ENCODE results near the gene TRIM21.
"Not testable (repeated sequence)": the region's sequence is repeated elsewhere in the genome, so short reads cannot be mapped to it uniquely, and the experiment has no call there.

The TRIM21 gene

DNA sequence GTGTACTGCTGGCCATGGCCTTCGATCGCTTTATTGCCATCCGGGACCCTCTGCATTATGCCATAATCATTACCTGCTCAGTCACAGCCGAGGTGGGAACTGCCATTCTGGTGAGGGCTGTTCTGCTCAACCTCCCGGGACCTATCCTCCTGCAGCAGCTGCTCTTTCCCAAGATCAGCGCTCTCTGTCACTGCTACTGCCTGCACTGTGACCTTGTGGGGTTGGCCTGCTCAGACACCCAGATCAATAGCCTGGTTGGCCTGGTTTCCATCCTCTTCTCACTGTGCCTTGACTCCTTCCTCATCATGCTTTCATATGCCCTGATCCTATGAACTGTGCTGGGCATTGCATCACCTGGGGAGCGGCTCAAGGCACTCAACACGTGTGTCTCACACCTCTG lies 24.9 kb upstream of the TRIM21 start:
- H3K27ac ChIP-seq (ENCODE audit: poor library complexity, severe bottlenecking): no peak overlapping the region
- no peaks in the 10 kb centered on the region for H3K36me3 ChIP-seq (ENCODE audit: low read depth)
- no peak for ATAC-seq (ENCODE audit: low read depth)
- H3K27me3 ChIP-seq (ENCODE audit: insufficient read depth, poor library complexity, severe bottlenecking): no peaks in the 10 kb centered on the region
- DNase-seq (ENCODE audit: low spot score): no peak
- H3K4me1 ChIP-seq (ENCODE audit: insufficient read depth, poor library complexity, severe bottlenecking): no peaks in the 10 kb centered on the region
- TF ChIP-seq, protein P1, sequence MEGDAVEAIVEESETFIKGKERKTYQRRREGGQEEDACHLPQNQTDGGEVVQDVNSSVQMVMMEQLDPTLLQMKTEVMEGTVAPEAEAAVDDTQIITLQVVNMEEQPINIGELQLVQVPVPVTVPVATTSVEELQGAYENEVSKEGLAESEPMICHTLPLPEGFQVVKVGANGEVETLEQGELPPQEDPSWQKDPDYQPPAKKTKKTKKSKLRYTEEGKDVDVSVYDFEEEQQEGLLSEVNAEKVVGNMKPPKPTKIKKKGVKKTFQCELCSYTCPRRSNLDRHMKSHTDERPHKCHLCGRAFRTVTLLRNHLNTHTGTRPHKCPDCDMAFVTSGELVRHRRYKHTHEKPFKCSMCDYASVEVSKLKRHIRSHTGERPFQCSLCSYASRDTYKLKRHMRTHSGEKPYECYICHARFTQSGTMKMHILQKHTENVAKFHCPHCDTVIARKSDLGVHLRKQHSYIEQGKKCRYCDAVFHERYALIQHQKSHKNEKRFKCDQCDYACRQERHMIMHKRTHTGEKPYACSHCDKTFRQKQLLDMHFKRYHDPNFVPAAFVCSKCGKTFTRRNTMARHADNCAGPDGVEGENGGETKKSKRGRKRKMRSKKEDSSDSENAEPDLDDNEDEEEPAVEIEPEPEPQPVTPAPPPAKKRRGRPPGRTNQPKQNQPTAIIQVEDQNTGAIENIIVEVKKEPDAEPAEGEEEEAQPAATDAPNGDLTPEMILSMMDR (IDR thresholded peaks at IDR 0.05; ENCODE audit: poor library complexity, severe bottlenecking): no peak
- no peak overlapping the region for H3K4me3 ChIP-seq (ENCODE audit: severe bottlenecking)
- H3K9me3 ChIP-seq (ENCODE audit: severe bottlenecking): no peaks in the 10 kb centered on the region

DNA sequence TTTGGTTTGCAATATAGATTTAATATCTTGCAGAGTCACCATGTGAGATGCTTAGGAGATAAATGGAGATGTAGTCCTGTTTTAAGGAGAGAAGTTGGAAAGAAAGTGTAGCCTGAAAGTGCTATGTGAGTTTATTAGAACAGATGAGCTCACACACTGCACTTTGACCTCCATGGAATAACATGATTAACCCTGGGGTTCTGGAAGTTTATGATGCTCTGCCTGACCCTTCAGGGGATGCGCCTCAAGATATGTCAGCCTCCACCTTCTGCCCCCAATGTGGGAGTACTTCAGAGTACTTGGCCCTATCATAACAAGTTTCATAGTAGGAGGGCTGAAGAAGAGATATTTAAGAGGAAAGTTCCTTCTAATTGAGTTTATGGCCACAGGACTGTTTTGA lies 23.3 kb upstream of the TRIM21 start:
- no peak overlapping the region for H3K4me3 ChIP-seq (ENCODE audit: severe bottlenecking)
- no peaks in the 10 kb centered on the region for H3K27me3 ChIP-seq (ENCODE audit: insufficient read depth, poor library complexity, severe bottlenecking)
- TF ChIP-seq, protein P1 (IDR thresholded peaks at IDR 0.05; ENCODE audit: poor library complexity, severe bottlenecking): no peak
- no peak for DNase-seq (ENCODE audit: low spot score)
- ATAC-seq (ENCODE audit: low read depth): no peak
- no peaks in the 10 kb centered on the region for H3K4me1 ChIP-seq (ENCODE audit: insufficient read depth, poor library complexity, severe bottlenecking)
- H3K9me3 ChIP-seq (ENCODE audit: severe bottlenecking): no peaks in the 10 kb centered on the region
- H3K36me3 ChIP-seq (ENCODE audit: low read depth): no peaks in the 10 kb centered on the region
- H3K27ac ChIP-seq (ENCODE audit: poor library complexity, severe bottlenecking): no peak overlapping the region

DNA sequence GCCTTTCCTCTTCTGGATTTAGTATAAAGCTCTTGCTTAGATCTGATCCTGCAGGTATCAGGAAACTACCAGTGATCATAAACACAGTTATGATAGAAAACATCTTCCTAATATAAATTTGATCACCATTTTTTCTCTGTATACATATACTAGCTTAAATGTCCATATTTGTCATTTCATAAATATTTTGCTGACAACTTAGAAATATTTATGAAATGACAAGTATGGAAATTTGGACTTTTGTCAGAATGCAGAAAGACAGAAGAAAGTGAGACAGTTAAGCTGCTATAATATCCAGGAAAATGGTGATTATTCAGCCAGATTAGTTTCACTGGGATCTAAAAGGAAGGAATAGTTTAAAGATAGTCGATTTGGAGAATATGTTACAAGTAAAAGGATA lies 22.8 kb upstream of the TRIM21 start:
- H3K27me3 ChIP-seq (ENCODE audit: insufficient read depth, poor library complexity, severe bottlenecking): no peaks in the 10 kb centered on the region
- no peaks in the 10 kb centered on the region for H3K36me3 ChIP-seq (ENCODE audit: low read depth)
- no peak overlapping the region for H3K4me3 ChIP-seq (ENCODE audit: severe bottlenecking)
- DNase-seq (ENCODE audit: low spot score): no peak
- no peaks in the 10 kb centered on the region for H3K4me1 ChIP-seq (ENCODE audit: insufficient read depth, poor library complexity, severe bottlenecking)
- H3K9me3 ChIP-seq (ENCODE audit: severe bottlenecking): no peaks in the 10 kb centered on the region
- H3K27ac ChIP-seq (ENCODE audit: poor library complexity, severe bottlenecking): no peak overlapping the region
- TF ChIP-seq, protein P1 (IDR thresholded peaks at IDR 0.05; ENCODE audit: poor library complexity, severe bottlenecking): no peak
- ATAC-seq (ENCODE audit: low read depth): no peak

DNA sequence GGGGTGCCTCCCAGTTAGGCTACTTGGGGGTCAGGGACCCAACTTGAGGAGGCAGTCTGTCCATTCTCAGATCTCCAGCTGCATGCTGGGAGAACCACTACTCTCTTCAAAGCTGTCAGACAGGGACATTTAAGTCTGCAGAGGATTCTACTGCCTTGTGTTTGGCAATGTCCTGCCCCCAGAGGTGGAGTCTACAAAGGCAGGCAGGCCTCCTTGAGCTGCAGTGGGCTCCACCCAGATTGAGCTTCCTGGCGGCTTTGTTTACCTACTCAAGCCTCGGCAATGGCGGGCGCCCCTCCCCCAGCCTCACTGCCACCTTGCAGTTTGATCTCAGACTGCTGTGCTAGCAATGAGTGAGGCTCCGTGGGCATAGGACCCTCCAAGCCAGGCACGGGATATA lies 12.7 kb upstream of the TRIM21 start:
- not testable (repeated sequence) for H3K9me3 ChIP-seq (ENCODE audit: severe bottlenecking); H3K27ac ChIP-seq (ENCODE audit: poor library complexity, severe bottlenecking); H3K4me1 ChIP-seq (ENCODE audit: insufficient read depth, poor library complexity, severe bottlenecking); DNase-seq (ENCODE audit: low spot score); H3K27me3 ChIP-seq (ENCODE audit: insufficient read depth, poor library complexity, severe bottlenecking); ATAC-seq (ENCODE audit: low read depth); H3K36me3 ChIP-seq (ENCODE audit: low read depth); H3K4me3 ChIP-seq (ENCODE audit: severe bottlenecking)

DNA sequence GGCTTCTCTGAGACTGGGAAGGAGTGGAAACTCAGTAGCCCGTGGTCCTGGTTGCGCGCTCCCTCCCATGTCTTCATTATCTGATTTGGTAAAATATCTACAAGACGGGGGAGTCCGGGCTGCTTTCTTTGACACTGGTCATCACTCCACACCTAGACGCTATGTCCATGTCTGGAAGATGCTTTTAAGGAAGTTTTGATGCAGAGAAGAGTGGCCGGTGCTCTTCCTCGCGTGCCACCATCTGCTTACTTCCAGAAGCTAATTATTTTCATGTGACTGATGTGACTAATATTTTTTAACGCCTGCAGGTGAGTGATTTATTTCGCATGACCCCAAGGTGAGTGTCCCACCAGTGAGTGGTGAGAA lies 339 bp upstream of the TRIM21 start:
- H3K27ac ChIP-seq (ENCODE audit: poor library complexity, severe bottlenecking): no peak overlapping the region
- DNase-seq (ENCODE audit: low spot score) (no peak), ATAC-seq (ENCODE audit: low read depth) (peak; percentile 30)
- peaks cover 25% of the 10 kb centered on the region for H3K36me3 ChIP-seq (ENCODE audit: low read depth)
- TF ChIP-seq, protein P1 (IDR thresholded peaks at IDR 0.05; ENCODE audit: poor library complexity, severe bottlenecking): no peak
- H3K4me1 ChIP-seq (ENCODE audit: insufficient read depth, poor library complexity, severe bottlenecking): peaks cover 6% of the 10 kb centered on the region
- H3K4me3 ChIP-seq (ENCODE audit: severe bottlenecking): peak overlapping the region; percentile 69
- H3K9me3 ChIP-seq (ENCODE audit: severe bottlenecking): no peaks in the 10 kb centered on the region
- no peaks in the 10 kb centered on the region for H3K27me3 ChIP-seq (ENCODE audit: insufficient read depth, poor library complexity, severe bottlenecking)
